Activated CD8-positive, alpha-beta memory T cell treated with anti-CD3 and anti-CD28 coated beads, Interleukin-2, amount 50 U/mL, for 24 hours (primary cell): Measurements from ENCODE around the gene LDLRAD2.
"Not testable (repeated sequence)": the region's sequence is repeated elsewhere in the genome, so short reads cannot be mapped to it uniquely, and the experiment has no call there.

Experiments
- DNase-seq: peaks from one replicate; pipeline ENCODE4 v3.0.0-alpha.2; 2020; ENCODE audit errors: extremely low read depth

The LDLRAD2 gene

DNA sequence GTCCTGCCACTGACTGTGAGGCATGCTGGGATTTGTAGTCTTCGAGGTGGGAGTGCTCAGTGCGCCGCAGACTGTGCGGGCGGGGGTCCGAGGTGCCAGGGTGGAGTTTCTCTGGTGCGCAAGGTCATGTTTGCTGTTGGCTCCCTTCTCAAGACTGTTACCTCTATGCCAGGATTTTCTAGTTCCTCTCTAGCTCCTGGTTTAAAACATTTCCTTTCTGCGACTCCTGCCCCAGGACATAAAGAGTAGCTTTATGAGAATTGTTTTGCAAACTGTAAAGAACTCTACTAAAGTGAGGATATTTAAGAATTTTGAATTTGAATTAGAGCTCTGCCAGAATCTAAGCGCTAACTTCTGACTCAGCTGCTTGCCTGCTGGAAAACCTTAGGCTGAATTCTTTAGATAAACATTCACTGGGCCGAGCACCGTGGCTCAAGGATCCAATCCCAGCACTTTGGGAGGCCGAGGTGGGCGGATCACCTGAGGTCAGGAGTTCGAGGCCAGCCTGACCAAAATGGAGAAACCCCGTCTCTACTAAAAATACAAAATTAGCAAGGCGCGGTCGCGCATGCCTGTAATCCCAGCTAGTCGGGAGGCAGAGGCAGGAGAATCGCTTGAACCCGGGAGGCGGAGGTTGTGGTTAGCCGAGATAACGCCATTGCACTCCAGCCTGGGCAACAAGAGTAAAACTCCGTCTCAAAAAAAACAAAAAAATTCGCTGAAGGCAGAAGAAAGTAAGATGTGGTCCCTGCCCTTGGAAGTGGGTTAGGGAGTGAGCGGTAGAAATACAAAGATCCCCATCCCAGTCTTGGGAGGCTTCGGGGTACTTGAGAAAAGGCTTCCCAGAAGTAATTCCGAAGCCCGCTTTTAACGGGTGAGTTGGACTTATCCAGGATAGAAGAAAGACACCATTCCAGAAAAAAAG, 28.1 kb upstream of the LDLRAD2 start:
- no peak for DNase-seq

DNA sequence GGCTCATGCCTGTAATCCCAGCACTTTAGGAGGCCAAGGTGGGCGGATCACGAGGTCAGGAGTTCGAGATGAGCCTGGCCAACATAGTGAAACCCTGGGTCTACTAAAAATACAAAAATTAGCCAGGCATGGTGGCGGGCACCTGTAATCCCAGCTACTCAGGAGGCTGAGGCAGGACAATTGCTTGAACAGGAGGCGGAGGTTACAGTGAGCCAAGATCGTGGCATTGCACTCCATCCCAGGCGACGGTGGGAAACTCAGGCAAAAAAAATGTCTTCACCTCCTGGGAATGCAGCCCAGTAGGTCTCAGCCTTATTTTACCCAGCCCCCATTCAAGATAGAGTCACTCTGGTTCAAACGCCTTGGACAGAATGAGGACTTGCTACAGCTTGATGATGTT, 26.3 kb upstream of the LDLRAD2 start:
- DNase-seq: not testable (repeated sequence)

- no peak for DNase-seq
These were observed 25.4 kb upstream of the LDLRAD2 start for GRCh38 chr1:21786640-21787039.

DNA sequence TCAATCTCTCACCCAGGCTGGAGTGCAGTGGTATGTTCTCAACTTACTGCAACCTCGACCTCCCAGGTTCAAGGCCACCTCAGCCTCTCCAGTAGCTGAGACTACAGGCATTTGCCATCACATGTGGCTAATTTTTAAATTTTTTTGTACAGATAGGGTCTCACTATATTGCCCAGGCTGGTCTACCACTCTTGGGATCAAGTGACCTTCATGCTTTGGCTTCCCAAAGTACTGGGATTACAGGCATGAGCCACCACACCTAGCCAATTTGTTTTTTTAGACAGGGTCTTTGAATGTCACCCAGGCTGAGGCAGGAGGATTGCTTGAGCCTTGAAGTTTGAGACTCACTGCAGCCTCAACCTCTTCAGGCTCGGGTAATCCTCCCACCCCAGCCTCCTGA, 19.0 kb upstream of the LDLRAD2 start:
- no peak for DNase-seq

GRCh38 chr1:21794656-21795055, 17.4 kb upstream of the LDLRAD2 start:
- DNase-seq: no peak

GRCh38 chr1:21795075-21795474, 17.0 kb upstream of the LDLRAD2 start:
- DNase-seq: no peak

GRCh38 chr1:21799730-21800129, 12.3 kb upstream of the LDLRAD2 start:
- DNase-seq: no peak

DNA sequence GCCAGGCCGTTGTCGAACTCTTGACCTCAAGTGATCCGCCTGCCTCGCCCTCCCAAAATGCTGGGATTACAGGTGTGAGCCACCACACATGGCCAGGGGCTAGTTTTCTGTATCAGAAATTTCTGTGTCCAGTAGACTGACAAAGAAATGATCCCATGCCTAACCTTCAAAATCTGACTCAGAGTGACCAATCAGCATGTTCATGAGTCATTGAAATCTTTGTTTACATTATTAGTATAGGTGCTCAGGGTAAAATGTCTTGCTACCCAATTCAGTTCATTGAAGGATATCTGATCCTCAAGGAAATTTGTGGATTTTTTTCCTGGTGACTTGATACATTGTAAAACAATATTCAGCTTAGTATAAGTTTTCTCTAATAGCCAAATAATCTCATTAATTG, 11.0 kb upstream of the LDLRAD2 start:
- DNase-seq: no peak

DNA sequence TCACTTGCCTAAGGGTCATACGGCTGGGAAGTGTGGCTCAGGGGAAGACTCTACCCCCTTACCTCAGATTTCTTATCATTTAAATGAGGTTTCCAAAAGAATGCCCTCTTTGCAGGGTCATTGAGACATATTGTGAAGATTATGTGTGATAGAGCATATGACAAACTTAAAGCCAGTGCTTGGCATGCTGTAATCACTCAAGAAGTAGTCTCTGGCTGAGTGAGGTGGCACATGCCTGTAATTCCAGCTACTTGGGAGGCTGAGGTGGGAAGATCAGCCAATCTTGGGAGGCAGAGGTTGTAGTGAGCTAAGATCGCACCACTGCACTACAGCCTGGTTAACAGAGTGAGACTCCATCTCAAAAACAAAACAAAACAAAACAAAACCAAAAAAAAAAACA, 7.5 kb upstream of the LDLRAD2 start:
- no peak for DNase-seq

DNA sequence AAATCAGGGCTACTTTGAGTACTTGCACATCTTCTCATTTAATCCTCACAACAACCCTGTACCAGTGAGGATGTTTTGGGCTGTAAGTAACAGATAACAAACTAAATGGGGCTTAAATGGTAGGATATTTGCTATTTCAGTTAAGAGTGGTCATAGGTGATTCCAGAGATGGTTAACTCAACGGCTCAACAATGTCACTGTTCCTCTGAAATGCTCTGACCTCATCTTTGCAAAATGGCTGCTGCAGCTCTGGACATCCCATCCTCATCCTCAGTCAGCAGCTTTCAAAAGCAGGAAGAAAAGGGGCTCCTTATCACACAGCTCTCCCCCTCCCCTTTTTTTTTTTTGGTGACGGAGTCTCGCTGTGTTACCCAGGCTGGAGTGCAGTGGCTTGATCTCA, 1.5 kb downstream of the LDLRAD2 start:
- DNase-seq: no peak

DNA sequence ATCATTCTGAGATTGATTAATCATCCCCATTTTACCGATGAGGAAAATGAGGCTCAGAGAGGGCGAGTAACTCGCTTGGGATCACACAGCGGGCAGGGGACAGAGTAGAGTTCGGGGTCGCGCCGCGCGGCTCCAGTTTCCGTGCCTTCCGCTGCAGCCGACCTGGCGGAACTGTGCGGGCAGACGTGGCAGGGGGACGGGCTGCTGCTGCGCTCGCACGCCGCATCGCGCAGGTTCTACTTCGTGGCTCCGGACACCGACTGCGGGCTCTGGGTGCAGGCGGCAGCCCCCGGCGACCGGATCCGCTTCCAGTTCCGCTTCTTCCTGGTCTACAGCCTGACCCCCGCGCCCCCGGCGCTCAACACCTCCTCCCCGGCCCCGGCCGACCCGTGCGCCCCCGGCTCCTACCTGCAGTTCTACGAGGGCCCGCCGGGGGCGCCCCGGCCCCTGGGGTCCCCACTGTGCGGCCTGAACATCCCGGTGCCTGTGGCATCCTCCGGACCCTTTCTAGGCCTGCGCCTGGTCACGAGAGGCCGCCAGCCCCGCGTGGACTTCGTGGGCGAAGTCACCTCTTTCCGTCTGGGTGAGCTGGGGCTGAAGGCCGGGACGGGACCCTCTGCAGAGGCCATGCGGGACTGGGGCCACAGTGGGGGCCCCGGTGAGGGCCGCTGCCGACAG, 2.3 kb downstream of the LDLRAD2 start:
- no peak for DNase-seq

GRCh38 chr1:21814981-21815582, 3.0 kb downstream of the LDLRAD2 start:
- no peak for DNase-seq

DNA sequence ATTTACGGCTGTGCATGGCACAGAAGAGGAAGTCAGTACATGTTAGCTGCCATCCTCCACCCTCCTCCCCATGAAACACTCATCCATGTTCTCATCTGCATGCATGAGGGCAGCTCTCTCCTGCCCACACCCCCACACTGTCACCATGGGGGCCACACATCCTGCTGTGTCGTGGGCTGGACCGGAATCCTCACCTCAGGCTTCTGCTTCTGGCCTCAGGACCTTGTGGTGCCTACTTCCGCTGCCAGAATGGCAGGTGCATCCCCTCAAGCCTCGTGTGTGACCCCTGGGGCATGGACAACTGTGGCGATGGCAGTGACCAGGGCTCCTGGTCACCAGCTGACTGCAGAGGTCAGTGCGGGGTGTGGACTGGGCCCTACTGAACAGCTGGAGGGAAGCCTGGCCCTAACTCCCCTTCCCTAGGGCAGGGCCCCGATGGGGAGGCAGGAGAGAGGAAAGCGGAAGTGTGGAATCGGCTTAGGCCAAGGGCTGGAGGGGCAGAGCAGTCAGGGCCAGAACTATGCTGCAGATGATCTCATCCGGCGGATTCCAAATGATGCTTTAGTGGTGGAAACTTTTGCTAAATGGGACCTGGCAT, 3.8 kb downstream of the LDLRAD2 start:
- DNase-seq: no peak

GRCh38 chr1:21816602-21817302, 4.7 kb downstream of the LDLRAD2 start:
- no peak for DNase-seq

- no peak for DNase-seq
These were observed 6.6 kb downstream of the LDLRAD2 start for GRCh38 chr1:21818656-21819055.

- no peak for DNase-seq
These were observed 8.7 kb downstream of the LDLRAD2 start for GRCh38 chr1:21820597-21821232.

- no peak for DNase-seq
These were observed 9.4 kb downstream of the LDLRAD2 start for GRCh38 chr1:21821385-21822019.

- no peak for DNase-seq
These were observed 10.3 kb downstream of the LDLRAD2 start for GRCh38 chr1:21822349-21822748.

DNA sequence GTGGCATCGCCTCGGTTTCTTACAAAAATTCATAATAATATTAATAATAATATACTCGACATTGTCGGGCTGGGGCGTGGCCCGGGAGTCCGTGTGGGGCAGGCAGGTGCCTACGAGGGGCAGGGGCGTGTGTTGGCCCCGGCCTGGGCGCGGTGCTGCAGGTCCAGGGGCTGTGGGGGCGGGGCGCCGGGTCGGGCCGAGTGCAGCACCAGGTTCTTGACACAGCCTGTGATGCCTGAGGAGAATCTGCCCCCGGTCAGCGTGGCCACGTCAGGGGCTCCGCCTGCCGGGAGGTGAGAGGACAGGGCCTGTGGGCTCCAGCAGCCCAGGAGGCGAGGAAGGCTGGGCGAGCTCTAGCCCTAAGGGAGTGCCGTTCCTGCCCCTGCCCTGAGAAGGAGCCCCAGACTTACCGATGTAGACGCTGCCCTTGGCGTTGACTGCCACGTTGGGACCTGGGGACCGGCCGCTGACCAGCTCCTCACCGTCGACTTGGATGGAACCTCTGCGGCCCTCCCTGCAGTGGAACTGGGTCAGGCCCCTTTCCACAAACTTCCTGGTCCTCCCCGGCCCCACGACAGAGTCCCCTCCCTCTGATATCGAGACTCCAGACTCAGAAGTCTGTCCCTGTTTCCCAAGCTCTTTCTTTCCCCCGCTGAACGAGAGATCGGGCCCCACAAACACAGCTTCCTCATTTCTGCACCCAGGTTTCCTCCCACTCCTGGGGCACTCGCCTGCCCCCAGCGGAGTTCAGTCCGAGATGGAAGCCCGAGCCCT, 11.3 kb downstream of the LDLRAD2 start:
- no peak for DNase-seq
